Motor neuron (in vitro differentiated cells): Measurements from ENCODE around the gene SPATS1. TPM values are rescaled to one million over a fixed set of nuclear protein-coding genes. Genes with fewer than 3 reads are reported as not detected.
"Not testable (repeated sequence)": the region's sequence is repeated elsewhere in the genome, so short reads cannot be mapped to it uniquely, and the experiment has no call there.

ENCODE experiments used
- ATAC-seq, 8 experiments: fragments of 200-7000 bp; cut with Tn5 transposase; replicated peaks in 6 of 8; 2 replicates each; pipeline ENCODE4 v1.8.0; 2021; ENCODE audit warnings: mild to moderate bottlenecking in 8 of 8, moderate library complexity in 8 of 8
- H3K27ac ChIP-seq, 2 donors: fragments of 250-450 bp; sonication (Bioruptor Pico); 2 replicates each; pipeline ENCODE4 v1.9.0; 2021; ENCODE audit warnings: antibody characterized with exemption in 2 of 2, mild to moderate bottlenecking in 2 of 2, moderate library complexity in 1 of 2
- H3K4me1 ChIP-seq, 2 donors: fragments of 250-450 bp; sonication (Bioruptor Pico); replicated peaks in 1 of 2; 2 replicates each; pipeline ENCODE4 v1.6.1; 2021; ENCODE audit warnings: antibody characterized with exemption in 2 of 2, mild to moderate bottlenecking in 2 of 2, moderate library complexity in 1 of 2
- H3K4me3 ChIP-seq, 5 donors: fragments of 250-450 bp; sonication (Bioruptor Pico); 2 replicates each; pipeline ENCODE4 v1.9.0; 2021; ENCODE audit warnings: antibody characterized with exemption in 5 of 5, mild to moderate bottlenecking in 5 of 5, moderate library complexity in 4 of 5
- WGBS, 10 experiments: fragments of 450-650 bp; shearing (Covaris generic); methylation state at CpG; one replicate each; pipeline ENCODE4 v1.0.0; 2022; 5-methylcytosine and 5-hydroxymethylcytosine counted together
- in situ Hi-C, 9 experiments: fragments of 400-800 bp; cut with MboI; loops; one replicate each; pipeline ENCODE4 v1.15.0; 2021; ENCODE audit warnings: low sequenced_read_pairs in 9 of 9, low pct_unique_long_range_greater_than_20kb in 2 of 9; ENCODE audit not compliant: unreplicated experiment in 9 of 9
- total RNA-seq, 8 experiments: library from RNA; unstranded; fragments of 300-600 nt; gene quantifications; 2 replicates each; pipeline versions ENCODE4 v1.2.3 to v1.2.4, GENCODE V29; 2022

The SPATS1 gene
- total RNA-seq, 8 experiments from 2014 or later = not detected

DNA sequence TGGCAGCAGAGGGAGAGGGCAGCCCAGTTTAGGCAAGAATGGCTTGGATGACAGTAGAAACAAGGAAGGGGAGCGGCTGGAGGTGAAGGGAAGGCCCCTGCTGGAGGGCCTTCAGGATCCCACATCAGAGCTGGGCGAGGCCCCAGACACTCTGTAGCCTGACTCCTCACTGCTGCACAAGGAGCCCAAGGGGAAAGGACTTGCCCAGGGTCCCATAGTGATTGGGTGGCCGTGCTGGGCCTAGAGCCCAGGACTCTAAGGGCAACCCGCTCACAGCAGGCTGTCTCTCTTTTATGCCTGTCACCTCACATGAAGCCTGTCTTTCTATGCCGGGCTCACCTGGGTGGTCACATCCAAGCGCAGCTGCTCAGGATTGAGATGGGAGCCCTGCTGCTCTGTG is 38.6 kb upstream of the SPATS1 start:
- no peak for ATAC-seq
- Histone ChIP-seq H3K4me3 (no peak overlapping the region), H3K4me1 (peaks cover 0 to 10% of the 10 kb centered on the region in 2 donors), H3K27ac (no peak overlapping the region)
- WGBS, 10 experiments = 90 to 100% (median 96%) methylated on average over 2 to 4 of the region's 6 CpGs; no CpG with 5 or more reads in 7 of the 10 experiments
- in situ Hi-C loops = no loop called here

DNA sequence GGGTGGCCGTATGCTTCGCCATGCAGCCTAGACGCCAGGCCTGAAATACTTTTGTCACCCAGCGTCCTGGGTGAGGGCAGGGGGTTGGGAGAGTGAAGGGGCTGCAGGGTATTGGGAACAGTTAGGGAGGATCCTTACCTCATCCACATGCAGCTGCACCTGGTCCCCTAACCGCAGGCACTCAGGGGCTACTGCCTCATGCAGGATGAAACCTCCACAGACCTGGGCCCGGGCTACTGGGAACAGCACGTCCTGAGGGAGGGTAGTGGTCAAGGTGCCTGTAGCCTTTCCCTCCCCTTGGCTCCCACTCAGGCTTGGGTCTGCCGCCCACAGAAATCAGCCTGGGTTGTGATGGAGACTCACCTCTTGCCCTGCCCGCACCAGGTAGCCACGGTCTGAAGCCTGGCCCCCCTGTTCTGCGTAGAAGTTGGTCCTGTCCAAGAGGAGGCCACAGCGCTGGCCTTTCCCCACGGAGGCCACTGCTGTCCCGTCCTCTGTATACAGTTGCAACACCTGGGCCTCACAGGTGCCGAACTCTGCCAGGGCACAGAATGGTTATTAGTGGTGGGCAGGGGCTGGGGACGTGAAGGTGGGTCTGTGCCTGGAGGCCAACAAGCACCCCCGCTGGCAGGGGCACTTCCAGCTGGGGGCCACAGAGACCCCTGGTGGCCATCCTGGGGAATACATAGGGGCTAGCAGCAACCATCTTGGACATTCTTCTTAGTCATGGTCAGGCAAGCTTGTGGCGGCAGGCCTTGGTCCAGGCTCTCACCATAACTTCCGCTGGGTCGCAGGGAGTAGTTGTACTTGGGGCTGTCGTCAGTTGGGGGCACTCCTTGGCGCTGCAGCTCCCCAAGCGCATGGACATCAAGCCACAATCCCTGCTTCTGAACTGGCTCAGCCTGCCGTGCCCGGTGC is 37.9 kb upstream of the SPATS1 start:
- in situ Hi-C loops = no loop called here
- WGBS, 10 experiments = 40 to 94% (median 75%) methylated on average over 1 to 7 of the region's 25 CpGs; no CpG with 5 or more reads in 1 of the 10 experiments
- Histone ChIP-seq H3K4me3 (no peak overlapping the region), H3K4me1 (peaks cover 0 to 10% of the 10 kb centered on the region in 2 donors), H3K27ac (peak overlapping the region in 1 of 2 donors; percentile 53)
- peak; percentile 26 to 81 (median 54) for ATAC-seq

DNA sequence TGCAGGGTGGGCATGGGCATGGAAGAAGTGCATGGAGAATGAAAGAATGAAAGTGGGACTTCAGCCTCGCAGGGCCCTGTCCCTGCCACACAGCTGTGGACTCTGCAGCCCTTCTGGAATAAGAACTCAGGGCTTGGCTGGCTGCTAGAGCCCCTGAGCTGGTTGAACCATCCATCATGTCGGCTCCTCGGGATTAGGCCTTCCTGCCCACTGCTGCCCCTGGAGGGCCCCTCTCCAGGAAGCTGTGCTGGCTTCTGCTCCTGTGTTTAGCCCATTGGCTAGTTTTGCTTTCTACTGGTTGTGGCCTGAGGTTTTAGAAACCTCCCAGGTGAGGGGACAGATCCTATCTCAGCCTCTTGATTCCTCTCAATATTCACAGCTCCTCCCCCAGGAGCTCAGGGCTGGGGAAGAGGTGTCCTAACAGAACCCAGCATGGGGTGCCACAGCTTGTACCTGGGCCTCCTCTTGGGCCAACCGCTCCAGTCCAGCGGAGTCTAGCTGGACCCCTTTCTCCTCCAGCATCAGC is 37.2 kb upstream of the SPATS1 start:
- peak overlapping the region in 1 of 2 donors; percentile 53 for H3K27ac ChIP-seq
- WGBS, 10 experiments = 76 to 100% (median 95%) methylated on average over 1 to 4 of the region's 5 CpGs; no CpG with 5 or more reads in 6 of the 10 experiments

DNA sequence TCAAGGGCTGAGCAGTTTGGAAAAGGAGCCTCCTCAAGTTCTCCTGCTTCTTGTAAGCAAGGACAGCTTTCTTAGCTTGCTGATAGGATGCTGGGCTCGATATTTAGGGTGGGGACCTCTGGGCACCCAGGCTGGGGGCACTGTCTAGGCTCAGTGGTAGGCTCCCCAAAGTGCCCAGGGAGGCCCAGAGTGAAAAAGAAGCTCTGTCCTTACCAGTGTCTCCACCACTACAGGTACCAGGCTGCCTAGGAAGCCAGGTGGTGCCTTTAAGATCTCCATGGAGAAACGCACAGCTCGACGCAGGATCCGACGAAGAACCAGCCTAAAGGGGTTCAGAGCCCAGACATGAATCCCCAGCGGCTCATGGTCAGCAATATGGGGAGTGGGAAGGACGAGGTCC is 35.7 kb upstream of the SPATS1 start:
- ATAC-seq = no peak
- Histone ChIP-seq H3K27ac (no peak overlapping the region), H3K4me3 (no peak overlapping the region), H3K4me1 (peaks cover 0 to 10% of the 10 kb centered on the region in 2 donors)
- 80 to 100% (median 92%) methylated on average over 1 to 7 of the region's 8 CpGs; no CpG with 5 or more reads in 5 of the 10 experiments for WGBS, 10 experiments
- in situ Hi-C loops = no loop called here

More for the DNA sequence above, 37.2 kb upstream of the SPATS1 start:
- peak in 6 of 8 experiments; percentile 9 to 43 (median 26) for ATAC-seq
- Histone ChIP-seq H3K4me1 (peaks cover 0 to 10% of the 10 kb centered on the region in 2 donors), H3K4me3 (no peak overlapping the region)
- in situ Hi-C loops = no loop called here

DNA sequence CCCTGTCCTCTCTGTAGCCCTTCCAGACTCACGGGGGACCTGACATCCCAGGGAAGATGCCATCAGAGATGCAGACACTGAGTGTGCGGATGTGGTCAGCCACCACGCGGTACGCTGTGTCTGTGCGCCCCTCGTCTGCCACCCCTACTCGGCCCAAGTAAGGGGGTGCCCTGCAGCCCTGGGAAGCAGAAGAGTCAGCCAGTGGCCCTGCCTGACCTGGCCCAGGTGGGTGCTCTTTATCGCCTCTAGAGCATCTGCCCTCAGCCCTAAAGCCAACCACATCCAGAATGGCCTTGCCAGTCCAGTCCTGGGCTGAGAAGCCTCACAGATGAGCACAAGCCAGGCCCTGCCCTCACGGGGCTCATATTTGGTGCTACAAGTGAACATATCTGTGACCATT is 35.2 kb upstream of the SPATS1 start:
- WGBS, 10 experiments = 94 to 100% methylated on average over 1 to 7 of the region's 10 CpGs; no CpG with 5 or more reads in 8 of the 10 experiments
- in situ Hi-C loops = no loop called here

DNA sequence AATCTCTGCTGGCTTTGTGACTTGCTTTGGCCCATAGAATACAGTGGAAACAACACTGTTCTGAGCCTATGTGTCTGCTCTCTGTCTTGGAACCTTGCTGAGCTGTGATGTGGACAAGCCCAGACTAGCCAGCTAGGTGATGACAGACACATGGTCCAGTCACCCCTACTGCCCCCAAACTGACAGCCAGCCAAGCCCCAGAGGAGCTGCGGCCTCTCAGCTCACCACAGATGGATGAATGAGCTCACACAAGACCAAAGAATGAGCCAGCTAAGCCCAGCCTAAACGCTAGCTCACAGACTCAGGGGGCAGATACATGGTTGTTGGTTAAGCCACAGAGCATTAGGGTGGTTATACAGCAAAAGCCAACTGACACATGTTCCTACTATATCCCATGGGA is 33.4 kb upstream of the SPATS1 start:
- Histone ChIP-seq H3K27ac (no peak overlapping the region), H3K4me1 (peaks cover 6 to 16% of the 10 kb centered on the region in 2 donors), H3K4me3 (no peak overlapping the region)
- in situ Hi-C loops = no loop called here
- WGBS, 10 experiments = 0 to 100% methylated on average over 1 of the region's 2 CpGs; no CpG with 5 or more reads in 8 of the 10 experiments
- no peak for ATAC-seq

More for the DNA sequence above, 35.2 kb upstream of the SPATS1 start:
- Histone ChIP-seq H3K27ac (no peak overlapping the region), H3K4me1 (peaks cover 3 to 13% of the 10 kb centered on the region in 2 donors), H3K4me3 (no peak overlapping the region)
- no peak for ATAC-seq

DNA sequence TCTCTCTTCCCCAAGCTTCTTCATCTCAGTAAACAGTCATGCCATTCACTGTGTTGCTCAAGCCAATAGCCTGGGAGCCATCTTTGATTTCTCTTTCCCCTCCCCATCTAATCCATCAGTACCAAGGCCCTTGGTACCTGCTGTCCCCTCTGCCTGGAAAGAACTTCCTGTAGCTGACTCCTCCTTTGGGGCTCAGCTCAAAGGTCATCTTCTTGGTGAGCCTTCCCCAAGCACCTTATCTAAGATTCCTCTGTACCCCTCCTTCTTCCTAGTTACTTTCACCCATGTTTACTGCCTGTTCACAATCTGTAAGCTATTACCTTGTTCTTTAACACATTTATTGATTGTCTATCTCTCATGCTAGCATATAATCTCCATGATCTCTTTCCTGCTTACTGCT is 32.8 kb upstream of the SPATS1 start:
- peaks cover 6 to 16% of the 10 kb centered on the region in 2 donors for H3K4me1 ChIP-seq
- in situ Hi-C loops = no loop called here
- H3K4me3 ChIP-seq = no peak overlapping the region
- no peak overlapping the region for H3K27ac ChIP-seq
- ATAC-seq = no peak

DNA sequence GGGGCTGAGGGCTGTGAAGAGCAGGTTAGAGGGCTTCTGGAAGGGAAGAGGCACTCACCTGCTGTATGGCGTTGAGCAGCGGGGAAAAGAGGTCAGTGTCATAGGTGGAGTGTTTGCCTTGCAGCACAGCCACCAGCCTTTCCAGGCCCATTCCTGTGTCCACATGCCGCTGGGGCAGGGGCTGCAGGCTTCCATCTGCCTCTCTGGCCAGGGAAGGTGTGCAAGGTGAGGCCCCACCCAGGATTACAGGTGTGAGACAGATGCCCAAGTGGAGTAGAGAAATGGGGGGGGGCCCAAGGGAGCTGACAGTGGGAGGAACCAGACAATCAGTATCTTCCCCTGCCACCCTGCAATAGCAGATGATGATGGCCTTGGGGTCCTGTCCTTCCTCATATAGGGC is 32.2 kb upstream of the SPATS1 start:
- WGBS, 10 experiments = 71 to 100% (median 87%) methylated on average over 1 to 3 of the region's 3 CpGs; no CpG with 5 or more reads in 3 of the 10 experiments

DNA sequence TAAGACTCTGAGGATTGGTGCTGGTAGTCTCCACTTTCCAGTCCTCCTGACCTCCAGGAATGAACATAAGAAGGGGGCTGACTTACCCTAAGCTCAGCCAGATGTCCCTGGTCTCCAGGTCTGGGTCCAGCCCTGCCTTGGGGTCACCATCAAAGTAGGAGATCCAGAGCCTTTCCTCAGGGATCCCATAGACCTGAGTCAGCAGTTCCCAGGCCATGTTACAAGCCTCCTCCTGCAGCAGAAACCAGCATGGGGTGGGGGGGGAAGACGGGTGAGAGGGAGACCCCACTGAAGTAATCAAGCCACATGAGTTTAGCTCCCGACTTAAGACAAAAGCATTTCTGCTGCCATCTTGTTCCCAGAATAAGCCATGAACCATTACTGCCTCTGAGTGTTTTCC is 31.1 kb upstream of the SPATS1 start:
- ATAC-seq = no peak
- H3K4me3 ChIP-seq = no peak overlapping the region
- peaks cover 6% of the 10 kb centered on the region in 2 donors for H3K4me1 ChIP-seq
- WGBS, 10 experiments = 86 to 100% methylated on average over 1 of the region's 2 CpGs; no CpG with 5 or more reads in 8 of the 10 experiments
- in situ Hi-C loops = no loop called here
- no peak overlapping the region for H3K27ac ChIP-seq

More for the DNA sequence above, 32.2 kb upstream of the SPATS1 start:
- in situ Hi-C loops = no loop called here
- no peak overlapping the region for H3K4me3 ChIP-seq
- no peak for ATAC-seq
- no peak overlapping the region for H3K27ac ChIP-seq
- peaks cover 6 to 12% of the 10 kb centered on the region in 2 donors for H3K4me1 ChIP-seq

DNA sequence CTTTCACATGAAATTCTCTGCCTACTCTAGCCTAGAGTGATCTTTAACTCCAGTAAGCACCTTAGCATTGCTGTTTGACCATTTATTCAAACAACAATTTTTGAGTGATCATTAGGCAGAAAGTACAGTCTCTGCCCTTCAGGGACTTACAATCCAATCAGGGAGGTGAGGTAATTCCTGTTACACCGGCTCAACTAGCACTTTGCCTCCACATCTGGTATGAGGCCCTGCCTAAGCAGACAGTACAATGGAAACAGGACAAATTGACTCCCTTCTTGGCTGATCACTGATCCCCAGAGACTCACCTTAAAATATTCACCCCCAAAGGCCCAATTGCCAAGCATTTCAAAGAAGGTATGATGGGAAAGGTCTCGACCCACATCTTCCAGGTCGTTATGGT is 30.7 kb upstream of the SPATS1 start:
- no peak for ATAC-seq
- 83 to 100% (median 100%) methylated on average over 1 to 3 of the region's 3 CpGs; no CpG with 5 or more reads in 4 of the 10 experiments for WGBS, 10 experiments
- Histone ChIP-seq H3K4me1 (peaks cover 6% of the 10 kb centered on the region in 2 donors), H3K27ac (no peak overlapping the region), H3K4me3 (no peak overlapping the region)
- in situ Hi-C loops = no loop called here

DNA sequence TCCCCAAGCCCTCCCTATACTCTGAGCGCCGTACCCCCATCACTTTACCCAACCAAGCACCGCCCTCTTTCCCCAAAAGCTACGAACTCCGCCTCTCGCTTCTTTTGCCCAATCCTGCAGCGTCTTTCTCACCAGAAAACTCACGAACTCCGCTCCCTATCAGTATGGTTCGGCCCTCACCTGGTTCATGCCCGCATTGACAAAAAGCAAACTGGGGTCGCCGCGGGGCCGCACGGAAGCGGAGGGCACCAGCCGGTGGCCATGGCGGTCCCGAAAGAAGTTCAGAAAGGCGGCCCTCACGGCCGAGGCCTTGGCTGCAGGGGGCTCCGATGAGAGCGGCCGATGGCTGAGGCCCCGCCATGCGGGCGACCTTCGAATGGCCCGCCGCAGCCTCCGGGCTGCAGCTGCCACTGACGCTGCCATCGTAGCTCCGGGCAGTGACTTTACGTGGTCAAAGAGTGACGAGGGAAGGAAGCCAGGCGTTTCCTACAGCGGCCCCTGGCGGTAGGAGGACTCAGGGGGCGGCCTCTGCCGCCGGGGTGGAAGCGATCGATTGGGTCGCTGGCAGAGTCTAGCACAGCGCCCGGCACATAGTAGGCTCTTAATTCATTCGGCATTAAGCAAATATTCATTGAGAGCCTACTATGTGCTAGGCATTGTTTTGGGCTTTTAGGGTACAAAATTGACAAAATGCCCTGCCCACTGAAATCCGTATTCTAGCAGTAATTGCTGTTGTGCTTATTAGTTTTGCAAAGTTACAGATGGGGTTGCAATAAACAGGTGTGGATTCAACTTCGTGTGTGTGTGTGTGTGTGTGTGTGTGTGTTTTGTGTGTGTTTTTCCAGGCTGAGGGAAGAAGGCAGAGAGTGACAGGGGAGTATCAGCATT is 29.3 kb upstream of the SPATS1 start, which contains the start of gene AARS2:
TSS of gene AARS2 (minus strand) at position 447 of the 888 bp plus-strand sequence. CDS start at position 423, 24 bp downstream.
- 0 to 17% (median 3%) methylated on average over 1 to 24 of the region's 52 CpGs for WGBS, 10 experiments
- Histone ChIP-seq H3K4me3 (peak within 1 kb of the TSS; percentile 65 to 100 (median 80)), H3K4me1 (peaks cover 6% of the 10 kb centered on the region in 2 donors), H3K27ac (peak within 1 kb of the TSS; percentile 57 to 67)
- ATAC-seq = peak; percentile 93 to 98 (median 95)
- in situ Hi-C loops = no loop called here

DNA sequence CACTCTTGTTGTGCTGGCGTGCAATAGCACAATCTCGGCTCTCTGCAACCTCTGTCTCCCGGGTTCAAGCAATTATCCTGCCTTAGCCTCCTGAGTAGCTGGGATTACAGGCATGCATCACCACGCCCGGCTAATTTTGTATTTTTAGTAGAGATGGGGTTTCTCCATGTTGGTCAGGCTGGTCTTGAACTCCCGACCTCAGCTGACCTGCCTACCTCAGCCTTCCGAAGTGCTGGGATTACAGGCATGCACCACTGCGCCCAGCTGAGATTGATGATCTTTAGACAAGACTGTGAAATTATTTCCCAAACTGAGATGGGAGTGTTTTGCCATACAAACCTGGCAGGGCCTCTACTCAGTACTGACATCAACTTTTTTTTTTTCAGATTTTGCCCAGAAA is 27.8 kb upstream of the SPATS1 start:
- in situ Hi-C loops, ATAC-seq, H3K4me1 ChIP-seq, H3K4me3 ChIP-seq, H3K27ac ChIP-seq: not testable (repeated sequence)
- WGBS, 10 experiments = 34 to 94% (median 83%) methylated on average over 3 to 6 of the region's 8 CpGs; no CpG with 5 or more reads in 4 of the 10 experiments
